Measurements from ENCODE around the gene FAM227A. TPM values are rescaled to one million over a fixed set of nuclear protein-coding genes. Genes with fewer than 3 reads are reported as not detected.

Gene FAM227A
- total RNA-seq, 2 donors from 2014 or later: 9.1 to 14.9 TPM

- peaks cover 5% of the 10 kb centered on the region for H3K4me1 ChIP-seq (ENCODE audit: control insufficient read depth, insufficient read depth, low read length)
- Mint-ChIP-seq H3K4me3 (peak overlapping the region; percentile 82), H3K36me3 (ENCODE audit: low read depth) (peaks cover 23% of the 10 kb centered on the region), H3K27ac (peak overlapping the region; percentile 95), H3K27me3 (ENCODE audit: insufficient read depth) (no peaks in the 10 kb centered on the region), H3K4me1 (peaks cover 41% of the 10 kb centered on the region), H3K9me3 (no peaks in the 10 kb centered on the region)
- TF ChIP-seq CTCF (conservative IDR thresholded peaks at IDR 0.05): no peak
- H3K27me3 ChIP-seq (ENCODE audit: control insufficient read depth, insufficient read depth, low read length, poor library complexity, severe bottlenecking): no peaks in the 10 kb centered on the region
- H3K27ac ChIP-seq (ENCODE audit: low read depth, low read length): no peak overlapping the region
- peak overlapping the region; percentile 87 for H3K9ac ChIP-seq (ENCODE audit: extremely low read depth, low read length, poor library complexity, severe bottlenecking)
- peak overlapping the region; percentile 86 for H3K4me3 ChIP-seq (ENCODE audit: low read length)
- WGBS, 2 experiments (ENCODE audit: insufficient coverage in 1 of 2, insufficient read length in 1 of 2): 42 to 50% methylated on average over 5 to 6 of the region's 6 CpGs
- H3K36me3 ChIP-seq (ENCODE audit: control insufficient read depth, insufficient read depth, low read length): peaks cover 5% of the 10 kb centered on the region
- DNase-seq: no peak
- no peaks in the 10 kb centered on the region for H3K9me3 ChIP-seq (ENCODE audit: control insufficient read depth, low read length)
These were observed 43.6 kb upstream of the FAM227A start for GRCh38 chr22:38699784-38700183.

DNA sequence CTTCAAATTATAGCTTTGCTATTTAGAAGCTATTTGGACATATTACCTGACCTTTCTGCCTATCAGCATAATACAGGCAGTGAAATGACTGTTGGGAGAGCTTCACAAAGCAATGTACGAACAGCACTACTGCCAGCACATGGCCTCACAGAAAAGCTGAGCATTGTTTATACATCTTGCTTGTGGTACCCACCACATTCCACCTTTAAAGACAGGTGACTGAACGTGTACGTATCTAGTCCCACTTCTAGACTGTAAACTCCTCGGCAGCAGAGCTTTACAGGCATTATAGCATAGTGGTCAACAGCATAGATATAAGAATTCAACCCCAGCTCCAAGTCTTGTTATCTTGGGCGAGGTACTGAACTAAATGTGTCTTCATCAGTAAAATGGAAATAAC lies 43.0 kb upstream of the FAM227A start:
- Mint-ChIP-seq H3K36me3 (ENCODE audit: low read depth) (peaks cover 28% of the 10 kb centered on the region), H3K9me3 (no peaks in the 10 kb centered on the region), H3K4me3 (peak overlapping the region; percentile 82), H3K27ac (peak overlapping the region; percentile 13), H3K27me3 (ENCODE audit: insufficient read depth) (no peaks in the 10 kb centered on the region), H3K4me1 (peaks cover 37% of the 10 kb centered on the region)
- WGBS, 2 experiments (ENCODE audit: insufficient coverage in 1 of 2, insufficient read length in 1 of 2): 84 to 94% methylated on average over 4 to 5 of the region's 5 CpGs
- no peaks in the 10 kb centered on the region for H3K27me3 ChIP-seq (ENCODE audit: control insufficient read depth, insufficient read depth, low read length, poor library complexity, severe bottlenecking)
- H3K9ac ChIP-seq (ENCODE audit: extremely low read depth, low read length, poor library complexity, severe bottlenecking): peak overlapping the region; percentile 87
- H3K36me3 ChIP-seq (ENCODE audit: control insufficient read depth, insufficient read depth, low read length): peaks cover 8% of the 10 kb centered on the region
- DNase-seq: no peak
- H3K27ac ChIP-seq (ENCODE audit: low read depth, low read length): no peak overlapping the region
- no peaks in the 10 kb centered on the region for H3K9me3 ChIP-seq (ENCODE audit: control insufficient read depth, low read length)
- peak overlapping the region; percentile 86 for H3K4me3 ChIP-seq (ENCODE audit: low read length)
- peaks cover 5% of the 10 kb centered on the region for H3K4me1 ChIP-seq (ENCODE audit: control insufficient read depth, insufficient read depth, low read length)
- no peak for TF ChIP-seq CTCF (conservative IDR thresholded peaks at IDR 0.05)

DNA sequence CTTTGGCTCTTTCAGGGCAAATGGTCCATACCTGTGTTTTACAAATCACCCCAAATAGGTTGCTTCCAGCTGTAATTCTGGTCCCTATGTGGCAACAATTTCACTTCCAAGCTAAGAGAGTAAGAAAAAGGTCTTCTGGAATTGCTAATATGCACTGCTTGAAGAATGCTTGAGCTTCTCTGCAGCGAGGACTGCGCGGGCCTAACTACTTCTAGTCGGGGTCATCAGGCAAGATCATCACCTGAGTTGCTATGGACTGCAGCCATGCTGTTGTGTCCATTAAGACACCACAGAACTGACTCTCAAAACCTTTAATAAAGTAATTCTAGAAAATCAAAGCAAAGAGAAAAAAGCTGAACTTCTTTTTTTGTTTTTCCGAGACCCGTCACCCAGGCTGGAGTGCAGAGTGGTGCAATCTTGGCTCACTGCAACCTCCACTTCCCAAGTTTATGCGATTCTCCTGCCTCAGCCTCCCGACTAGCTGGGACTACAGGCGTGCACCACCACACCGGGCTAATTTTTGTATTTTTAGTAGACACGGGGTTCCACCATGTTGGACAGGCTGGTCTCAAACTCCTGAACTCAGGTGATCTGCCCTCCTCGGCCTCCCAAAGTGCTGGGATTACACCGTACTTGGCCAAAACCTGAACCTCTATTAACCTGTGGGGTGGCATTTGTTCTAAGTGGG lies 42.4 kb upstream of the FAM227A start:
- Histone ChIP-seq H3K9me3 (ENCODE audit: control insufficient read depth, low read length) (no peaks in the 10 kb centered on the region), H3K4me1 (ENCODE audit: control insufficient read depth, insufficient read depth, low read length) (peaks cover 5% of the 10 kb centered on the region), H3K27ac (ENCODE audit: low read depth, low read length) (no peak overlapping the region), H3K36me3 (ENCODE audit: control insufficient read depth, insufficient read depth, low read length) (peaks cover 11% of the 10 kb centered on the region), H3K9ac (ENCODE audit: extremely low read depth, low read length, poor library complexity, severe bottlenecking) (no peak overlapping the region), H3K27me3 (ENCODE audit: control insufficient read depth, insufficient read depth, low read length, poor library complexity, severe bottlenecking) (no peaks in the 10 kb centered on the region), H3K4me3 (ENCODE audit: low read length) (peak overlapping the region; percentile 86)
- Mint-ChIP-seq H3K27ac (peak overlapping the region; percentile 26), H3K4me1 (peaks cover 35% of the 10 kb centered on the region), H3K27me3 (ENCODE audit: insufficient read depth) (no peaks in the 10 kb centered on the region), H3K4me3 (peak overlapping the region; percentile 82), H3K36me3 (ENCODE audit: low read depth) (peaks cover 30% of the 10 kb centered on the region), H3K9me3 (no peaks in the 10 kb centered on the region)
- WGBS, 2 experiments (ENCODE audit: insufficient coverage in 1 of 2, insufficient read length in 1 of 2): 91 to 97% methylated on average over 11 to 13 of the region's 13 CpGs
- no peak for TF ChIP-seq CTCF (conservative IDR thresholded peaks at IDR 0.05)
- no peak for DNase-seq
